CD14-positive monocyte (primary cell): ENCODE data around the gene MED15. TPM values are rescaled to one million over a fixed set of nuclear protein-coding genes. Genes with fewer than 3 reads are reported as not detected.

Source experiments
- DNase-seq, 3 donors: peaks; one replicate each; pipeline ENCODE4 v3.0.0-alpha.2; 2011 to 2022
- H2AFZ ChIP-seq: 2 replicates; pipeline ENCODE4 v1.6.0; 2012; ENCODE audit warnings: mild to moderate bottlenecking, low read depth, low read length, inconsistent platforms; ENCODE audit not compliant: insufficient read depth, poor library complexity, severe bottlenecking
- H3K27ac ChIP-seq, 2 donors: 1 replicate in 1 of 2; 2 replicates in 1 of 2; pipeline ENCODE4 v1.5.1; 2012 to 2013; ENCODE audit warnings: low read length in 2 of 2, control low read depth in 1 of 2, inconsistent platforms in 1 of 2, low read depth in 1 of 2, mild to moderate bottlenecking in 1 of 2
- H3K27me3 ChIP-seq, 2 donors: one replicate each; pipeline versions ENCODE4 v1.6.0 to v1.6.1; 2011 to 2013; ENCODE audit warnings: low read length in 2 of 2; ENCODE audit not compliant: control insufficient read depth in 2 of 2, insufficient read depth in 2 of 2
- H3K36me3 ChIP-seq, 2 donors: replicated peaks in 1 of 2; 1 replicate in 1 of 2; 2 replicates in 1 of 2; pipeline versions ENCODE4 v1.5.1 to v1.6.1; 2012 to 2013; ENCODE audit warnings: low read length in 2 of 2, control low read depth in 1 of 2, inconsistent platforms in 1 of 2, mild to moderate bottlenecking in 1 of 2; ENCODE audit not compliant: insufficient read depth in 2 of 2, control insufficient read depth in 1 of 2
- H3K4me1 ChIP-seq, 2 donors: 1 replicate in 1 of 2; 2 replicates in 1 of 2; pipeline versions ENCODE4 v1.5.1 to v1.6.1; 2012 to 2013; ENCODE audit warnings: low read length in 2 of 2, control low read depth in 1 of 2, inconsistent platforms in 1 of 2, mild to moderate bottlenecking in 1 of 2, moderate library complexity in 1 of 2; ENCODE audit not compliant: insufficient read depth in 2 of 2, control insufficient read depth in 1 of 2
- H3K4me2 ChIP-seq: replicated peaks from 2 replicates; pipeline ENCODE3; 2012; ENCODE audit warnings: low read length, moderate library complexity, mild to moderate bottlenecking; ENCODE audit not compliant: poor library complexity, severe bottlenecking; ENCODE audit errors: extremely low read depth
- H3K4me3 ChIP-seq, 3 experiments: fragments of 200-600 bp in 1 of 3; sonication (generic) in 1 of 3; replicated peaks in 1 of 3; 1 replicate in 2 of 3; 2 replicates in 1 of 3; pipeline ENCODE4 v1.5.1; 2011 to 2013; ENCODE audit warnings: low read length in 3 of 3, mild to moderate bottlenecking in 3 of 3, control low read depth in 2 of 3, low read depth in 2 of 3, inconsistent platforms in 1 of 3, moderate library complexity in 1 of 3
- H3K79me2 ChIP-seq: 2 replicates; pipeline ENCODE4 v1.6.0; 2012; ENCODE audit warnings: mild to moderate bottlenecking, control low read depth, inconsistent platforms, low read length, moderate library complexity; ENCODE audit not compliant: insufficient read depth
- H3K9ac ChIP-seq: 2 replicates; pipeline ENCODE4 v1.6.0; 2017; ENCODE audit warnings: low read length, mild to moderate bottlenecking; ENCODE audit not compliant: insufficient read depth, poor library complexity, severe bottlenecking
- H3K9me3 ChIP-seq, 2 donors: replicated peaks in 1 of 2; 1 replicate in 1 of 2; 2 replicates in 1 of 2; pipeline versions ENCODE4 v1.5.1 to v1.6.1; 2012 to 2013; ENCODE audit warnings: low read length in 2 of 2, control low read depth in 1 of 2; ENCODE audit not compliant: control insufficient read depth in 1 of 2, insufficient read depth in 1 of 2
- H4K20me1 ChIP-seq: 2 replicates; pipeline ENCODE4 v1.6.0; 2012; ENCODE audit warnings: mild to moderate bottlenecking, low read length, control low read depth, moderate library complexity; ENCODE audit not compliant: insufficient read depth
- H3K27ac Mint-ChIP-seq, 7 donors: one replicate each; pipeline ENCODE4 v1.8.0; 2020; ENCODE audit warnings: mild to moderate bottlenecking in 7 of 7, mixed read lengths in 7 of 7, moderate library complexity in 6 of 7, inconsistent platforms in 2 of 7
- H3K27me3 Mint-ChIP-seq, 3 donors: one replicate each; pipeline ENCODE4 v1.8.0; 2021 to 2022; ENCODE audit warnings: low read depth in 3 of 3, mild to moderate bottlenecking in 3 of 3, mixed read lengths in 3 of 3, moderate library complexity in 3 of 3, inconsistent platforms in 1 of 3
- H3K36me3 Mint-ChIP-seq, 2 donors: one replicate each; pipeline ENCODE4 v1.8.0; 2020; ENCODE audit warnings: mixed read lengths in 2 of 2, inconsistent platforms in 1 of 2, mild to moderate bottlenecking in 1 of 2
- H3K4me1 Mint-ChIP-seq: one replicate; pipeline ENCODE4 v1.8.0; 2020; ENCODE audit warnings: mild to moderate bottlenecking, mixed read lengths
- H3K4me3 Mint-ChIP-seq, 2 donors: one replicate each; pipeline ENCODE4 v1.8.0; 2020; ENCODE audit warnings: mild to moderate bottlenecking in 2 of 2, mixed read lengths in 2 of 2, moderate library complexity in 1 of 2
- H3K9me3 Mint-ChIP-seq, 7 donors: one replicate each; pipeline ENCODE4 v1.8.0; 2020 to 2022; ENCODE audit warnings: mixed read lengths in 7 of 7, mild to moderate bottlenecking in 6 of 7, moderate library complexity in 6 of 7, inconsistent platforms in 2 of 7
- CTCF ChIP-seq: fragments of 200-600 bp; IDR thresholded peaks from one replicate; pipeline ENCODE4 v1.8.0; 2022; ENCODE audit warnings: antibody characterized with exemption, mild to moderate bottlenecking
- WGBS: methylation state at CpG from one replicate; pipeline ENCODE4 v1.1.5; 2013; ENCODE audit warnings: missing lambda C conversion rate; ENCODE audit not compliant: insufficient coverage; 5-methylcytosine and 5-hydroxymethylcytosine counted together
- intact Hi-C, 2 donors: fragments of 100-400 bp; cut with micrococcal nuclease; formaldehyde crosslinking; loops; one replicate each; pipeline versions ENCODE4 v1.15.0 to v1.15.1; 2023
- polyA plus RNA-seq, 3 donors: library from polyadenylated mRNA; depleted of rRNA in 1 of 3; unstranded in 2 of 3; stranded (reverse) in 1 of 3; fragments of 300-500 nt in 2 of 3; fragments of >200 nt in 1 of 3; fragmentation: Illumina TruSeq in 2 of 3; gene quantifications; 1 replicate in 2 of 3; 2 replicates in 1 of 3; pipeline ENCODE4 v1.2.3, GENCODE V29; 2012 to 2021

MED15 gene
- polyA plus RNA-seq, 3 donors: 10.0 to 126 (median 17.8) TPM

- Mint-ChIP-seq H3K4me1 (no peaks in the 10 kb centered on the region), H3K9me3 (no peaks in the 10 kb centered on the region), H3K4me3 (no peak overlapping the region), H3K36me3 (no peaks in the 10 kb centered on the region), H3K27me3 (peaks cover 2 to 7% (median 5%) of the 10 kb centered on the region in 3 donors), H3K27ac (no peak overlapping the region)
- Histone ChIP-seq H3K4me3 (no peak overlapping the region), H3K79me2 (no peaks in the 10 kb centered on the region), H2AFZ (no peak overlapping the region), H3K27me3 (no peaks in the 10 kb centered on the region), H3K9ac (no peak overlapping the region), H4K20me1 (no peaks in the 10 kb centered on the region), H3K27ac (no peak overlapping the region), H3K9me3 (no peaks in the 10 kb centered on the region), H3K36me3 (no peaks in the 10 kb centered on the region), H3K4me1 (no peaks in the 10 kb centered on the region), H3K4me2 (no peak overlapping the region)
- intact Hi-C loops: no loop called here
- TF ChIP-seq CTCF: no peak
- 80% methylated on average over 4 of the region's 4 CpGs for WGBS
- DNase-seq: no peak
These were observed 125.1 kb downstream of the MED15 start for GRCh38 chr22:20632518-20632917.

DNA sequence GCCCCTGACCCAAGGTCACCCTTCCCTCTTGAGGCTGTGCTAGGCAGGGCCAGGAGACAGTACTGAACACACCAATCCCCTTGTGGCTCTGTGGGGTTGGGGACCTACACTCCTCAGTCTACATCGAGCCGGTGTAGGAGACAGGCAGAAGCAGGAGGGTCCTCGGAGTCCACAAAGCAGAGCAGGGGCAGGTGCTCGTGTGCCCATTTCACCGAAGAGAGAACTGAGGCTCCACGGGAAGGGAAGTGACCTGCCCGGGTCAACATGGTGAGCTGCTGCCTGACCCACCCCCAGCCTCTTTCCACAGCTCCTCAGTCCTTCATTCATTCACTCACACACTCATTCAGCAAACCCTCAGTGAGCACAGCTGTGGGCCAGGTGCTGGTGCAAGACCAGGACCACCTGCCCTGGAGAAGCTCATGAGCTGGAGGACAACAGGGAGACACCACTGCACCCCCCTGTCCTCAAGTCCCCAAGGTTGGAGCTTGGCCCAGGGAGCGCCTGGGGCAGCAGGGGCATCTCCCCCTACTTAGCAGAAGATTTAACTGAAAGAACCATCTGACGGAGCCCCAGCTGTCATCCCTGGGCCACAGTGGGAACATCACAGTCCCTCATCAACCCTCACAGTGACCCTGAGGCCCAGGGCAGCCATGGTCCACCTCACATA lies 127.3 kb downstream of the MED15 start:
- no peak overlapping the region for H3K27ac ChIP-seq
- no peaks in the 10 kb centered on the region for H3K36me3 ChIP-seq
- no peak overlapping the region for H3K4me3 ChIP-seq
- no peaks in the 10 kb centered on the region for H3K4me1 Mint-ChIP-seq
- TF ChIP-seq CTCF: no peak
- H2AFZ ChIP-seq: no peak overlapping the region
- H3K27me3 ChIP-seq: no peaks in the 10 kb centered on the region
- no peaks in the 10 kb centered on the region for H4K20me1 ChIP-seq
- intact Hi-C loops: no loop called here
- DNase-seq: no peak
- no peak overlapping the region for H3K27ac Mint-ChIP-seq
- H3K4me3 Mint-ChIP-seq: no peak overlapping the region
- 83% methylated on average over 9 of the region's 9 CpGs for WGBS
- H3K79me2 ChIP-seq: no peaks in the 10 kb centered on the region
- no peaks in the 10 kb centered on the region for H3K4me1 ChIP-seq
- peaks cover 0 to 1% (median under 1%) of the 10 kb centered on the region in 7 donors for H3K9me3 Mint-ChIP-seq
- H3K27me3 Mint-ChIP-seq: peaks cover 2 to 9% (median 8%) of the 10 kb centered on the region in 3 donors
- no peak overlapping the region for H3K9ac ChIP-seq
- no peaks in the 10 kb centered on the region for H3K9me3 ChIP-seq
- no peaks in the 10 kb centered on the region for H3K36me3 Mint-ChIP-seq
- no peak overlapping the region for H3K4me2 ChIP-seq
